ENCODE results near the gene GGACT.

The GGACT gene

DNA sequence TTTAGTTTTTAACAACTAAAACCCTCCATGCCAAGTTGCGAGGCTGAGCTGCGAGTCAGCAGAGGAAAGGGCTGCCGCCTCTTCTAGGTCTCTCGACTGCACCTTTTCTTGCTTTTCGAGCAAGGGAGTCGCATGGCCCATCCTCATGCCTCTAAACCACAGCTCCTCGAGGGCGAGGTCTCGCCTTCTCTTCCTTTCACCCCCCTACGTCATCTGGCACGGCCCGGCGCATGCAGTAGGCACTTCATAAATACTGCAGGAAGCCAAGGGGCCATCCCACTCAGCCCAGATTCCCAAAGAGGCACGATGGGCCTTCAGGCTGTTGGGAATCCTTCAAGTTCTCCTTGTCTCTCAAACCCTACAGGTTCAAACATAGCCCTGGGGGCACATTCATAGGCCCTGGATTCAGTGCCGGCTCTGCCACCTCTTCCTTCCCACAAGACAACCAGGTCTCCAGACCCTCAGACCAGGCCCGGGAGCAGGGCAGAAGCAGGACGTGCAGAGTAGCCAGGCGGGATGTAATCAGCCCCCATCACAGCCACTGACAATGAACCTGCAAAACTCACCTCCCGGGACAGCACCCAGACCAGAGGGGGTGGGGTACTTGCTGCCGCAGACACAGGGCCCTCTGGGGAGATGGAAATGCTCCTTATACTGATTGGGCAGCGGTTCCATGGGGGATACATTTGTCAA, 41.7 kb downstream of the GGACT start:
- DNase-seq: no peak

DNA sequence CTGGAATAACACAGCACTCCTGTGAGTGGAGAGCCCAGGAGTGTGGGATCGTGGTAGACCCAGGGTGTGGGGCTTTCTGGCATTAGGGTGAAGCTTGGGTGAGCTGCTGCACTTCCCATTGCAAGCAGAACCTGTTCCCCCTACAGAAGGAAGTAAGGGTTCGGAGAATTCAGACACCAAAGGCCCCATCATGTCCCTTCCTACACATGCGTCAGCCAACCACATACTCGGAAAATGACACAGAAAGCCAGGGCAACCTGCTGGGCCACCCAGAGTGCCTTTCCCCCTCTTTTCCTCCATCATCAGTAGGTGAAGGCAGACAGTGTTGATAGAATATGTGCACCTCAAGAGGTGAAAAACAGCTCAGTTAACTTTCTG, 42.9 kb downstream of the GGACT start:
- DNase-seq: no peak

DNA sequence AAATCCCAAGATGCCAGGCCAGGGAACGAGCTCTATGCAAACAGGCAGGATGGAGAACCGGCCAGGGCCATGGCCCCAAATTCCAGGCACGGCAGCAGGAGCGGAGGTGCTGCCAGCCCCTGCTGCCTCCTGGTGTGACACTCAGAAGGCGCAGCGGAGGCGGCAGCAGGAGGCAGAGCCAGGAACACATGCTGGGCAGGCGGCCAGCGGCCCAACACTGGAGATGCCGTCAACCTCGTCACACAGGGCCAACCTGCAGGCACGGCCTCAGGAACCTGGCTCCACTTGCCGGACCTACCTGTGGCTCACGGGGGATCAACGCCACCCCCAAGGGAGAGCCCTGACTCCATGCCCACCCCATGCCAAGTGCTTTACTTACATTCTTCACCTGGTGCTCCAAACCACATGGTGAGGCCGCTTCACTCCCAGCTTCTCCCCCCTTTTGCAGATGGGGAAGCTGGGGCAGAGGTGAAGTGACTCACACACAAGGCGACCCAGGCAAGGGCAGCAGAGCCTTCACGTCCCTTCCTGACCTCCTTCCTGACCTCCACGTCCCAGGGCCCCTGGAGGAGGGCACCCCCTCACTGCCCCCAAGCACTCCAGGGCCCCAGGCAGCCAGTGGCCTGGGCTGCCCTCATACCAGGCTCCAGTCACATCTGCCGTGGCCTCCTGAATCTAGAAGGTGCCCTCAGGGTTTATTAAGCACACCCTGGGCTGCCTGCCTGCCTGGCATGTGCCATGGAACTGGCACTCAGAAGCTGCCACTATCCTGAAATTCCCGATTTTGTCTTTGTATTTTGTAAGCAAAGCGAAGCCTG, 43.5 kb downstream of the GGACT start:
- no peak for DNase-seq

DNA sequence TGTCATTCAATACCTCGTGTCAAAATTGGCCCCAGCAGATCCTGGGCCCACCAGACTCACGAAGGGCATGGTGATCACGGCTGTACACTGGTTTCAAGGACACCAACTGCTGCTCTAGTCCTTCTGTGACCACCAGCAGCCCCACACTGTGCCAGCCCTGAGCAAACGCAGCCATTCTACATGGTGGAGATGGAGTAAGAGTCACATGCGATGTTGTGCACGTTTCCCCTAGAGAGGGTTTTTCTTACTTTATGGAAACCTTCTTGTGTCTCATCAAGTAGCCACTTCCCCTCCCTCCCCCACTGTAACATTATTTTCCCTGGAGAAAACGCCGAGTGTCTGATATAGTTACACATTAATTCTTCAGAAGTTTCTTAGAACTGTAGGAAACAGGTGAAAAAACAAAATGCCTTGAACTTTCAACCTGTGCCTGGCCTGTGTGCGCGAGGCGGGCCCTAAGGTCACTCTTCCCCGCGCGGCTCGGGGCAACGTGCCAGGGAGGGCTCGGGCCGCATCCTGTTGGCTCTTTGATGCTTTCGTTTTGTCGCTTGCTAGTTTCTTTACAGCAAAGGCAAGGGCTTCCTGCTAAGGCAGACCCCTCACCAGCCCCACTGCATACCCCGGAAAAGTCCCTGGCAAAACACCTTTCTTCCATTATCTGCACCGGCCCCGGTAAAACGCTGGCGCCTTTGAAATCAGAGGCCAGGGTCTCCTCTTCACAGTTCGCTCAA, 44.6 kb downstream of the GGACT start:
- DNase-seq: no peak

DNA sequence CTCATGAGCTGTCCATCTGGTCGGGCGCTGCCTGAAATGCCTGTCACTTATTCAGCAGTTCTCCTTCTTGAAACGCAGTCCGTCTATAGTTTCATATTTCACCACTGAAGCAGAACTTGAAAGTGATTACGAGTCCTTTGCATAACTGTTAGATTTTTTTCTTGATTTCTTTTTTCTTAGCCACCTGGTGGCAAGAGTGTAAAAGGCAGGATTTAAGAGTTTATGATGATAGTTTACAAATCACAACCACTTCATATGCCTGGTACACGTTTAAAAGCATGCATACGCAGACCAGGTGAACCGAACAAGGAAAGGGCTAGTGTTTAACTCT, 45.8 kb downstream of the GGACT start:
- no peak for DNase-seq

DNA sequence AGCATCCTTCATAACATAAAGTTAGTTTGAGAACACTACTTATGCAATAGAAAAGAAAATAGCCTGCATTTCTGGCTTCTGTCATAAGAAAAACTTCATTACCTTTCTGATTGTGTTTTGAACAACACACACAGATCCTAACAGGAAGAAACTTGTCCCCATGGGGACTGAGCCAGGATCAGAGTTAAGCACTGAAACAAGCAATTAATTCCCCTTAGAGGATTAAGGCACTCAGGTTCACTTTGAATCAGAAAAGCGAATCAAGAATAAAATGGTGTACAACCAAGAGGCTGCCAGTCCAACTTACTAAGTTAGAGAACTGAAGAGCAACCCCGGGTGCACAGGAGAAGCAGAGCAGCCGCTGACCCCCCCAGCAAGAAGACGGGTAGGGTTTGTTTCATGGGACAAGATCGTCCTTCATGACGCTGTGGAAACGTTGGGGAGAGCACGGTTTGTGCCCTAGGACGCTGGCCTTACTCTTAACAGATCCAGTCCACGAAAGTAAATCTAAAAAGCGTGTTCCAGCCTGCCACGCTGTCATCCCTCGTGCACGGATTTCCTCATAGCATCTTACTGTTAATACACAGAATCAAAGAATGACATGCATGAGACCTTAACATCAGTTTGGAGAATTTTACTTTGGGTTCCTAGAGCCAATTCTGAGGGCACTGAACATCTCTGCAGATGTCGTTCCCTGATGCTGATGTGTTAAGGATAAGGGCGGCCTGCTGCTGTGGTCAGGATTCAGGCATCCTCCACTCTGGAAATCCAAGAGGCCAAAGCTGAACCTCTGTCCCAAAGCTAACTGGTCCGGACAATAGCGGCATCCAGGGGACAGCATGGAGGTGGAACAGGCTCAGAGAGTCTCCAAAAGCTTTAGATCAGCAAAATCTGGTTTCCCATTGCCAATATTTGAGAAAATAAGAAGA, 46.4 kb downstream of the GGACT start:
- no peak for DNase-seq

DNA sequence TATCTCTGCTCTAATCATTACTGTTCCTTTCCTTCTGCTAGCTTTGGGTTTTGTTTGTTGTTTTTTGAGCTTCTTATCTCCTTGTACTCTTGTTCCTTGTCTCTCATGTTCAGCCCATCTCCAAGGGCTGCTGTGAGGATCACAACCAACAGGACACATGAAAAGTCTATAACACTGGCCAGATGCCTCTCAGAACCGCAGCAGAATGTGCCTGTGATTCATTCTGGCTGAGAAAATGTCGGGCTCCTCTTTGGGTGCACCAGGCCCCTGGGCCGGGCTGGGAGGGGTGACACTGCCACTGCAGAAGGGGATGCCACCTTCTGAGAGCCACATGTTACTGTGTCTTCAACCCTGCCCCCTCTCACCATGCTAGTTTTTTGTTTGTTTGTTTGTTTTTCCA, 48.0 kb downstream of the GGACT start:
- no peak for DNase-seq

DNA sequence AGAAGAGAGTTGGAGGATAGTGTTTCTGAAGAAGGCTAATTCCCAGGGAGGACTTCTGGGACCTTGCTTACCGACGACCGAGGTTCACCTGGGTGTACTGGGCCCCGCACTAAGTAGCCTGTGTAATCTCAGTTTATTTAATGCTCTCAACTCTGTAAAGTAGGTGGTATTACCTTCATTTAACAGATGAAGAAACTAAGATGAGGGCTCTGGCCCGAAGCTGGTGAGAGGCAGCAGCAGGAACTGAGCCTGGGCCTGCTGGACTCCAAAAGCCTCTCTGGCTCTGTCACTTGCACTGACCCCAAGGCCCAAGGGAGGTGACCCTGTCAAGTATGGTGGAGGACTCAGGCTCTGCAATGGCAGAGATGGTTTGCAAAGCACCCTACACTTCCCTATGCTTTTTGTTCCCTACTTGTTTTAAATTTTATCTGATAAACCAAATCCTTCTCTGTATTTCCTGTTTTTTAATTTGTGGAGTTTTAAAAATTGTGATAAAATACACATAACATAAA, 50.6 kb downstream of the GGACT start:
- no peak for DNase-seq

DNA sequence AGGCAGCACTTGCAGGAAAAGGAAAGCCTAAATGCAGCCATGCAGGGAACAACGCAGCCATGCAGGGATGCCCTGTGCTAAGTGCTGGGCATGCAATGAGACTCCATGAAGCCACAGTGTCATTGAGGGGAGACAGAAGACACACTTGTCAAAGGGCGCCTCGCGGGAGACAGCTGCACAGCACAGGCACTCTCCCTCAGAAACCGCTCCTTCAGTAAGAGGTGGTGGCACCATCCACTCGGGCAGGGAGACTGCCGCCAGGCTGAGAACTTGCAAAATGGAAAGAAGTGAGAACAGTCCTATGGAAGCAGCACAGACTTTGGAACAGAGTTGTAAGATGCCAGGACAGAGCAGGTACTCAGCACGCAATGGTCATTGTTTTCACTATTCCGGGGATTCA, 51.1 kb downstream of the GGACT start:
- DNase-seq: no peak

DNA sequence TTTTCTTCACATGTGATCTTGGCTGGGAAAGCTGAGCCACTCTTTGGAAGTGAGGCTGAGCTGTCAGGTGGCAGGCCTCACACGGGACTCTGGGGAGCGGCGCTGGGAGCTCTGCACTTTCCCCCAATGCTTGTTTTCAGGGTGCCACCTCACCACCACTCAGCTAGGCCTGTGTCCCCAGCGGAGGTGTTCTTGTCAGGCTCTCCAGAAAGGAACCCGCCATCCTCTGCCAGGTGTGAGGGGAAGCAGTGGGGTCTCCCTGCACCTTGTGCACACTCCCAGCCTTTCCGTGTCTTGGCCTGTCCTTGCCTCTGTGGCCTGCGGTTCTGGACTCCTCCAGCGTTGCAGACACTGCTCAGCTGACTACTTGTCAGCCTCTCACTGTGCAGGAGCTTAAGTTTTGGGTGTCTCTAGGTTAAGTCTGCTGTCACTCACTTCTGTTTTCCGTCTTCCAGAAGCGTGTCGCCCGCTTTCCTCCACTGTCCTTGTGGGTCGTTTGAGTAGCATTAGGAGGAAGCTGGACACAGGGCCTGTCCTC, 51.9 kb downstream of the GGACT start:
- no peak for DNase-seq

DNA sequence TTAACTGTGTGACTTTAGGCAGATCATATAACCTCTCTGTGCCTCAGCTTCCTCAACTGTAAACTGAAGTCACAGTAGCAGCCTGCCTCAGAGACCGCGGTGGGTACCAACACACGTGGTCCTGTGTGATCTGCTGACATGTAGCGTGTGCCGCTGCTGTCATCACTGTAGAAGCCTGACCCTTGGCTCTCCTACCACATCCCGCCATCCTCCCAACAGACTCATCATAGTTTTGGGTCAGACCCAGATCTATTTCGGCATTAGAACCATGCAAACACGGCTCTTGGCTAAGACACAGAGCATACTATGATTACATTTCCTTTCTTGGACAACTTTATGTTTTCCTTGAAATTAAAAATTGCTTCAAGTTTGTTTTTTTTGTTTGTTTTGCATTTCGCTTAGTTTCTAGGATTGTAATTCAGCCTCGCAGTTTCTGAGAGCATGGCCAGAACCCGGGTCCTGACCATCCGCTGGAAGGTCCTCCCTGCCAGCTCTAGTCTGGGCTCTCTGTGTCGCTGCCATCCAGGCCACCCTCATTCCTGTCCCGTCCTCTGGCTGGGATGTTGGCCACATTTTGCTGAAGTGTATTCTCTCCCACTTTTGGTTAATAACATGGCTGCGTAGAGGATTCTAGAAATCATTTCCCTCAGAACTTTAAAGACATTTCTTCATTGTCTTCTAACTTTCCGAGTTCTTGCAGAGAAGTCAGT, 53.0 kb downstream of the GGACT start:
- DNase-seq: no peak

DNA sequence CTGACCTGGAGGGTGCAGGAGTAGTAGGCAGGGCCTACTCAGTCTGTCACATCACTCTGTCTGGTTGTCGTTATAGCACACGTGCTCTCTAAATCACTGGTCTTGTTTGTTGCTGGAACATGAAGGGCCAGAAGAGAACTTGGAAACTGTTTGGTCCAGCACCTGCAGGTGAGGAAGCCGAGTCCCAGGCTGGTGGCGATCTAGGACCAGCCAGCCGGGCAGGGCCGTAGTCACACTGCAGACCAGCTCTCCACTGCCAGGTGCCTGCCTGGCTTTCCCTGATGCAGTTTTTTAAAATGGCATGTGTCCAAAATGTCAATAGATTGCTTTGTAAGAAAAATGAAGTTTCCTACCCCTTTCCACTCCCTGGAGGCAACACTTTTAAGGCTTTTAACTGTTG, 53.7 kb downstream of the GGACT start:
- no peak for DNase-seq

DNA sequence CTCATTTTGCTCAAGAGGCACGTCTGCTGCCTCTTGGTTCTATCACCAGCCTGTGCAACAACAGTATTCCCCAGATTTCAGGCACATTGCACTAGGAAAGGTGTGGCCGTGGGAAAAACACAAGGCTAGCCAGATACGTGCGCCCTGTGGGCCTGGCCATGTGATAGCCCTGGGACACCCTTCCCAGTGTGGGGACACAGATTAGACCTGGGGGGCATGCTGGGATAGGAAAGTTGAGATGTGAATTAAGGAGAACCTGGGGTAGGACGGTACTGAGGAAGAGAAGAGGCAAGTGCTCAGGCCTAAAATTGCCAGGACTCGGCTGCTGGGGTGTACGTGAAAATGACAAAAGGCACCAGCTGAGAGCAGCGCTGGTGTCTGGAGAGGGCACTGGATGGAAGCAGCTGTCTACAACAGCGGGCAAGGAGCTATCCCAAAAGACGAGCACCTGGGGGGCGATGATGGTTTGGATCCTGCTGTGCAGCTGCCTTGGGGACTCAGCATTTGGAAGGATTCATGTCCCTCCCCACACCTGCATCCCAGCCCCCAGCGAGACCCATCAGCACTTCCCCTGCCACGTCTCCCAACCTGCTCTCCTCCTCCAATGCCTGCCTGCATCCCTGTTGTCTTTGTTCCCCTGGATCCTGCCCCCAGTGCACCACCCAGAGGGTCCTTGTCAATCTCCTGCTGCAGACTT, 54.3 kb downstream of the GGACT start:
- no peak for DNase-seq

DNA sequence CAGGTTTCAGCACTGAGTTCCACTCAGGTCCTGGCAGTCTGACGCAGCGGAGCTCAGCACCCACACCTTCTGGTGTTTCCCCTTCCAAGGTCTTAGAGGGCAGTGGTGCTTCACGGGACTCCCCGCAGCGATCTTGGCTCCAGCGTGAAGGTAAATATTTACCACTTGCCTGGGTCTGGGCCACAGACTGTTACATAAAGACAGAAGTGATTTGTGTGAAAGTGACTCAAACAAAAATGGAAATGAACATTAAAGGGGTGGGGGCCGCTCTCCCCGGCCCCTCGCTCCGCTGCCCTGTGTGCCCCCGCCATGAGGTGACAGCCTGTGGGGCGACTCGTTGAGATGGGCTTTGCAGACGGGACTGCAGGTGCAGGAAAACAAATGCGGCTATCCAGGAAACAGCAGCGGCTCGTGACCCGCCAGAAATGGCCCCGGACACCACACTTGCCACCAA, 55.0 kb downstream of the GGACT start:
- DNase-seq: no peak

DNA sequence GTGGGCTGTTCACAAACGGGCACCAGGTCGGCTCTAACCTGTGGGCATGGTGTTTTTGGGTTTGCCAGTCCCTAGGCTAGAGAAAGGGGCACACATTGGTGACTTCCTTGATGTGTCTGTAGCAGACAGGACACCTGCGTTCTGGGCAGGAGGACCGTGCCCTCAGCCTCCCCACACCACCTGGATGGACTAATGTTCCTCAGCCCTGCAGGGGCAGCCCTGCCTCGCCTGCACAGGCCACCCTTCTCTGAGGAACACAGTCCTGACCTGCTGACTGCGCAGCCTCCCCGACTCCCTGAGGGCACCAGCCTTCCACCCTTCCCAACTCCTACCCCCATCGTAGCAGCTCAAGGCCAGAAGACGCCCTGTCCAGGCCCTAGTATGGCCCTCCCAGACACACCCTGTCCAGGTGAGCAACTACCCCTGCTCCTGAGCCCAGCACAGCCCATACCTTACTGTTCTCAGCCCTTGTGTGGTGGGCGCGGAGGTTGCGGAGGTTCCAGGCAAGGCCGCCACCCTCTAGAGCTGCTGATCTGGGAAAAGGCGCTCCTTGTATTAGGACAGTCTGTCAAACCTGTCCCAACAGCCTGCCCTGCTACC, 55.7 kb downstream of the GGACT start:
- no peak for DNase-seq

DNA sequence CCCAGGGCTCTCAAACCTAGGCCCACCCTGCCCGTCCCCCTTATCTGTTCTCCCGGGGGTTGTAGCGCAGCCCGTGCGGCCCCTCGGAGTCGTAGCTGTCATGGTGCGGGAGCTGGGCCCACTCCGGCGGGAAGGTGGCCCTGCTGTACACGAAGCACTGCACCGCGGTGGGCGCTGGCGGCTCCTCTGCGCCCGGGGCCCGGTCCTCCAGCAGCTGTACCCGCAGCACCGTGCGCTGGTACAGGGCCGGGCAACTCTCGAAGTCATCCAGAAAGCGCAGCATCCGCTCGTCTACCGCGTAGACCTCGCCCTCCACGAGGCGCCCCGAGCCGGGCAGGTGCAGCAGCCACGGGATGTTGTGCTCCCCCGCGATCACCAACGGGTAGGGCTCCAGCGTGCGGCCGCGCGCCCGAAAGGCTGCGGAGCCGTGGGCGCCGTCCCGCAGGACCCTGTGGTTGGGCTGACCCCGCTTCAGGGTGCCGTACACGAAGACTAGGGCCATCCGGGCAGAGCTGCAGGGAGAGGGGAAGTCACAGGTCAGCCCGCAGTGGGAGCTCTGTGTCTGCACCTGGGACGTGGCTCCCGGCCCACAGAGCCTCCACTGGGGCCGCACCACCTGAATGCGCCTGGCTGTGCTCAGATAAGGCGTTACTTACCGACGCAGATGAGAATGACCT, 56.4 kb downstream of the GGACT start:
- DNase-seq: no peak

DNA sequence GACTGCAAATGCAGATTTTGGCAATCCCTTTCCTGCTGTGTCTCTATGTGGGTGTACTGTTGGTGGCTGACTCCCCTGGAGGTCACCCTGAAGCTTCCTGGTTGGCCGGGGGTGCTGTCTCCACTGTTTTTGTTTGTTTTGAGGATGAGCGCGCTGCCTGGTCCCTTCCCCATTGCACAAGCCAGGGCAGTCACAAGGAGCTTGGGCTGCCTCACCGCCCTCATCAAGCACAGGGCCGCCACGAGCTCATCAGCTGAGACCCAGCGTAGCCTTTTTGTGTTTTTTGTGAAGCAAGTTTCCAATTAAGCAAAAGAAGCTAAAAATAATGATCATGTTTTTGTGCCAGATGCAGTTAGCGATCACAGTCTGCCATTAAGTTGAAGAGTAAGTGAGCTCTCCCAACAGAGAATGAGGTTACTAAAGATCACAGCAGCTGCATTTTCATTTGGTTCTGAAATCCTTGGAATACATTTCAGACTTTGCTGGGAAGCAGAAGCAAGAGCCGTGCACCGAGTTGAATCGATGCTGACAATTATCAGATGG, 57.8 kb downstream of the GGACT start:
- no peak for DNase-seq

DNA sequence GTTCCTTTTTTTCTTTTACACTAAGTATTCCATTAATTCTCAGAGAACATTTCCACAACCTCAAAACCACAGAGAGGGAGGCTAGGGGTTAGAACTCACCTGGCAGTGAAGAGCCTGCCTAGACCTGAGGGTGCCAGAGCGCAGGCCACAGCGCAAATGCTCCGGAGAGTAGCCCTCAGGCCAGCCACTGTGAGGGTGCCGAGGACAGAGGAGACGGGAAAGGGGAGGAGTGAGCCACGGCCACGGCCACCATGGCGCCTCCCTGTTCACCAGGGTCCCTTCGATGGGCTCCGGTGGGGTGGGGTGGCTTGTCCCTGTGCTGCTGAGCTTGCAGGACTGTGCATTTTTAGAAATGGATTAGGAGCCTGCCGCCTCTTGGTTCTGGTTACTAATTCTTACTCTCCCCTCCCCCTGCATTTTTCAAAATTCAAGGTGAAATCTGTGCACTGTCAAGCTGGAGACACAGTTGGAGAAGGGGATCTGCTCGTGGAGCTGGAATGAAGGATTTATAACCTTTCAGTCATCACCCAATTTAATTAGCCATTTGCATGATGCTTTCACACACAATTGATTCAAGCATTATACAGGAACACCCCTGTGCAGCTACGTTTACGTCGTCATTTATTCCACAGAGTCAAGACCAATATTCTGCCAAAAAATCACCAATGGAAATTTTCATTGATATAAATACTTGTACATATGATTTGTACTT, 58.8 kb downstream of the GGACT start:
- no peak for DNase-seq

DNA sequence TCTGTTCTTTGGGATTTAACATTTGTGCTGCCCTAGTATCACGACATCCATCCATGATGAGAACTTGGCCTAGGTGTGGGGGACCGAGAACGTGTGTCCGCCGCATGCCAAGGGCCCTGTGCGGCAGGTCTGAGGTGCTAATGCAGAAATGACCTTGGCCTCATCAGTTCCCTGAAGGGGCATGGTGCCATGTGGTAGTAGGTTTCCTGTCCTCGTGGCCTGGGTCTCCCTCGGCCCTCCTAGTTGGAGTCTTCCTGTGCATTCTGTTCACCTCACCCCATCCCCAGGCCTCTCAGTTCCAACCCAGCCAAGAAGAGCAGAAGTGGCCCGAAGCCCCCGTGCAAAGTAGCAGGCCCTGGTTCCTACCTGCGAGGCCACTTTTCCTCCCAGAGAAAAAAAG, 59.8 kb downstream of the GGACT start:
- DNase-seq: no peak

Data from KG1 (cell line).